ENCODE data around the gene UBAC2.
A peak's percentile ranks its signal among the peaks of the same experiment; 100 is the strongest.

UBAC2 gene

GRCh38 chr13:99363391-99363790 lies 162.7 kb downstream of the UBAC2 start:
- no peak for DNase-seq

- no peak for DNase-seq
These were observed 163.3 kb downstream of the UBAC2 start for GRCh38 chr13:99363949-99364348.

GRCh38 chr13:99366075-99366987 lies 165.7 kb downstream of the UBAC2 start:
- DNase-seq: no peak

- DNase-seq: no peak
These were observed 166.5 kb downstream of the UBAC2 start for GRCh38 chr13:99367106-99367616.

GRCh38 chr13:99367663-99368448 lies 167.2 kb downstream of the UBAC2 start:
- DNase-seq: no peak

- DNase-seq: no peak
These were observed 170.0 kb downstream of the UBAC2 start for GRCh38 chr13:99370481-99371275.

- DNase-seq: peak; percentile 60 to 64
These were observed 171.3 kb downstream of the UBAC2 start for GRCh38 chr13:99371956-99372355.

GRCh38 chr13:99373436-99373835 lies 172.8 kb downstream of the UBAC2 start:
- DNase-seq: no peak

GRCh38 chr13:99374169-99374991 lies 173.7 kb downstream of the UBAC2 start:
- DNase-seq: no peak

GRCh38 chr13:99374994-99375737 lies 174.5 kb downstream of the UBAC2 start:
- no peak for DNase-seq

- no peak for DNase-seq
These were observed 175.1 kb downstream of the UBAC2 start for GRCh38 chr13:99375738-99376080.

GRCh38 chr13:99376132-99376531 lies 175.5 kb downstream of the UBAC2 start:
- no peak for DNase-seq

GRCh38 chr13:99376924-99377323 lies 176.3 kb downstream of the UBAC2 start:
- no peak for DNase-seq

- DNase-seq: no peak
These were observed 177.0 kb downstream of the UBAC2 start for GRCh38 chr13:99377641-99378040.

- DNase-seq: no peak
These were observed 178.5 kb downstream of the UBAC2 start for GRCh38 chr13:99378985-99379733.

GRCh38 chr13:99379856-99380801 lies 179.5 kb downstream of the UBAC2 start:
- DNase-seq: no peak

GRCh38 chr13:99380921-99381645 lies 180.4 kb downstream of the UBAC2 start:
- peak; percentile 48 to 52 for DNase-seq

GRCh38 chr13:99381766-99382165 lies 181.1 kb downstream of the UBAC2 start:
- no peak for DNase-seq
